GM12875 (cell line): ENCODE results near the gene SH3GLB2.

Source experiments
- H3K4me3 ChIP-seq: one replicate; pipeline ENCODE4 v1.5.1; 2011; ENCODE audit warnings: low read depth, low read length, control low read depth
- TF ChIP-seq, protein P1 (sequence below): IDR thresholded peaks from 2 replicates; pipeline ENCODE4 v1.5.1; 2011; ENCODE audit warnings: low read depth, mild to moderate bottlenecking, control low read depth, inconsistent platforms, low read length, moderate library complexity, borderline replicate concordance; ENCODE audit not compliant: insufficient read depth

Gene SH3GLB2

GRCh38 chr9:129014124-129014523 lies 14.0 kb downstream of the SH3GLB2 start:
- TF ChIP-seq, protein P1, sequence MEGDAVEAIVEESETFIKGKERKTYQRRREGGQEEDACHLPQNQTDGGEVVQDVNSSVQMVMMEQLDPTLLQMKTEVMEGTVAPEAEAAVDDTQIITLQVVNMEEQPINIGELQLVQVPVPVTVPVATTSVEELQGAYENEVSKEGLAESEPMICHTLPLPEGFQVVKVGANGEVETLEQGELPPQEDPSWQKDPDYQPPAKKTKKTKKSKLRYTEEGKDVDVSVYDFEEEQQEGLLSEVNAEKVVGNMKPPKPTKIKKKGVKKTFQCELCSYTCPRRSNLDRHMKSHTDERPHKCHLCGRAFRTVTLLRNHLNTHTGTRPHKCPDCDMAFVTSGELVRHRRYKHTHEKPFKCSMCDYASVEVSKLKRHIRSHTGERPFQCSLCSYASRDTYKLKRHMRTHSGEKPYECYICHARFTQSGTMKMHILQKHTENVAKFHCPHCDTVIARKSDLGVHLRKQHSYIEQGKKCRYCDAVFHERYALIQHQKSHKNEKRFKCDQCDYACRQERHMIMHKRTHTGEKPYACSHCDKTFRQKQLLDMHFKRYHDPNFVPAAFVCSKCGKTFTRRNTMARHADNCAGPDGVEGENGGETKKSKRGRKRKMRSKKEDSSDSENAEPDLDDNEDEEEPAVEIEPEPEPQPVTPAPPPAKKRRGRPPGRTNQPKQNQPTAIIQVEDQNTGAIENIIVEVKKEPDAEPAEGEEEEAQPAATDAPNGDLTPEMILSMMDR = no peak

DNA sequence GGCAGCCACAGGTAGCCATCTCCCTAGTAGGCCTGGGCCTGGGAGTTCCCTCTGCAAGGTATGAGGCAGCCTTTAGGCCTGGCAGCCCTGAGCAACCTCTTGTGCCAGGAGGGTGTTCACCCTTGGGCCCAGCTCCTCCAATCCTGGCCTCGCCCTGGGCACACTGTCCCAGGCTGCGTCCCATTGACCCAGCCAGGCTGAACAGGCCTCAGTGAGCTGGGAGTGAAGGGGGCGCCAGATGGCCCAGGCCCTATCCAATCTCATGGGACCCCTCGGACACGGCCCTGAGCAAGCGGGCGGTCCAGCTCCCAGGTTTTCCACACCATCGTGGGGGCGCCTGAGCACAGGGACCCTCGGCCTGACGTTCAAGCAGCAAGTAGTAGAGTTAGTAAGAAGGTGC lies 14.5 kb downstream of the SH3GLB2 start:
- TF ChIP-seq, protein P1 = no peak
- no peak overlapping the region for H3K4me3 ChIP-seq

More at GRCh38 chr9:129014124-129014523, 14.0 kb downstream of the SH3GLB2 start:
- H3K4me3 ChIP-seq = no peak overlapping the region

- TF ChIP-seq, protein P1 = no peak
- no peak overlapping the region for H3K4me3 ChIP-seq
Observed at GRCh38 chr9:129012893-129013448, 15.2 kb downstream of the SH3GLB2 start.

DNA sequence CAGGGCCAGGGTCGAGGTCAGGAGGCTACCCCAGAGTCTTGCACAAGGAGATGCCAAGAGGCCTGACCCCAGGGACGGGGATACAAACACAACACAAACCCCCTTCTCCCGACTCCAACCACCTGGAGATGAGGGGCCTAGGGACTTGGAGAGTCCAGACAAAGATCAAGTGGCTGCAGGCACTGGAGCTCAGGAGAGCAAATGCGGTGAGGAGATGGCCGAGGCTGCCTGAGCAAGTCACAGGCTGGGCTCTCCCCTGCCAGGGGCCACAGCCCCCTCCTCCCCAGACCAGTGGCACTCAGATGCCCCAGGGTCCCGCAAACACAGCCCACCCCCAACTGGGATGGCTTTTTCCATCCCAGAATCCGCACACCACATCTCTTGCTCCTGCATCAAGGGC lies 15.8 kb downstream of the SH3GLB2 start:
- H3K4me3 ChIP-seq = no peak overlapping the region
- TF ChIP-seq, protein P1 = no peak

GRCh38 chr9:129011761-129012181 lies 16.4 kb downstream of the SH3GLB2 start:
- TF ChIP-seq, protein P1 = no peak
- H3K4me3 ChIP-seq = no peak overlapping the region

- TF ChIP-seq, protein P1 = no peak
Observed at GRCh38 chr9:129011170-129011569, 17.0 kb downstream of the SH3GLB2 start.

GRCh38 chr9:129010267-129010975 lies 17.7 kb downstream of the SH3GLB2 start:
- H3K4me3 ChIP-seq = no peak overlapping the region
- TF ChIP-seq, protein P1 = no peak

More at GRCh38 chr9:129011170-129011569, 17.0 kb downstream of the SH3GLB2 start:
- no peak overlapping the region for H3K4me3 ChIP-seq
